GM12872 (cell line): ENCODE measurements around the gene PRKAG2.
A peak's percentile ranks its signal among the peaks of the same experiment; 100 is the strongest.

Experiments used
- TF ChIP-seq, protein P1 (sequence below): IDR thresholded peaks from 3 replicates; pipeline ENCODE4 v1.5.1; 2011; ENCODE audit warnings: low read depth, mild to moderate bottlenecking, low read length, moderate library complexity; ENCODE audit not compliant: insufficient read depth

Gene PRKAG2

DNA sequence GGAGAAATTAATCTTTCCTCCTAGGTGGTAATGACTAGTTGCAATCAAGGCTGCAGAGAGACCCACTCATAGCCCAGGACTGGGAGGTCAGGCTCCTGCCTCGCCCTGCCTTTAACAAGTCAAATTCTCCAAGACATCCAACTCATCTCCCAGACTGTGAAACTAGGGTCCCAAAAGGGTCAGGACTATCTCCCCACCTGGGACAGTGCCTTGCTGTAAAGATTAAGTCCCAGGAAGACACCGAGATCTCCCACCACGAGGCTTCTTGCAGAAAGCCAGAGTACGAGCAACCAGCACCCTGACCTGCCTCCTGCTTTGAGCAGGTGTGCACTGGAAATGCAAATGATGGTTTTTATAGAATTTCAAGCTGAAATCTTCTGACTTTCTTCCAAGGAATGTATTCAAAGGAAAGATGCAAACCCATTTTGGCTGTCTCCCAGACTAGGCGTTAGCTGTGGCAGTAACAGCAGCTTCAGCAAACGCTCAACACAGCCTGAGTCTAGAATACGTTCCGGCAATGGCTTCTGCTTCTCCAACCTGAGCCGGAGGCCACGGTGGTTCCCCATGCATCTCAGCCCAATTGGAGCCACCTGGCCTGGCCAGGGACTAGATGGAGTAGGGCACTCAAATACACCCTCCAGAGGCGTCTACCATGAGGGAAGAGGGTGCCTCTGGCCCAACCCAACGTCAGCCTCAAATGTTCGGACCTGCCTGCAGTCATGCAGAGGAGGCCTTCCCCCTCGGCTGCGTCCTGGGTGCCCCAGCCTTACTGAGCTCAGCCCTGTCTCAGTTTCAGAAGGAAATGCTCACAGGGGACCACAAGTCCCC is 170.4 kb downstream of the PRKAG2 start:
- TF ChIP-seq, protein P1, sequence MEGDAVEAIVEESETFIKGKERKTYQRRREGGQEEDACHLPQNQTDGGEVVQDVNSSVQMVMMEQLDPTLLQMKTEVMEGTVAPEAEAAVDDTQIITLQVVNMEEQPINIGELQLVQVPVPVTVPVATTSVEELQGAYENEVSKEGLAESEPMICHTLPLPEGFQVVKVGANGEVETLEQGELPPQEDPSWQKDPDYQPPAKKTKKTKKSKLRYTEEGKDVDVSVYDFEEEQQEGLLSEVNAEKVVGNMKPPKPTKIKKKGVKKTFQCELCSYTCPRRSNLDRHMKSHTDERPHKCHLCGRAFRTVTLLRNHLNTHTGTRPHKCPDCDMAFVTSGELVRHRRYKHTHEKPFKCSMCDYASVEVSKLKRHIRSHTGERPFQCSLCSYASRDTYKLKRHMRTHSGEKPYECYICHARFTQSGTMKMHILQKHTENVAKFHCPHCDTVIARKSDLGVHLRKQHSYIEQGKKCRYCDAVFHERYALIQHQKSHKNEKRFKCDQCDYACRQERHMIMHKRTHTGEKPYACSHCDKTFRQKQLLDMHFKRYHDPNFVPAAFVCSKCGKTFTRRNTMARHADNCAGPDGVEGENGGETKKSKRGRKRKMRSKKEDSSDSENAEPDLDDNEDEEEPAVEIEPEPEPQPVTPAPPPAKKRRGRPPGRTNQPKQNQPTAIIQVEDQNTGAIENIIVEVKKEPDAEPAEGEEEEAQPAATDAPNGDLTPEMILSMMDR: no peak

DNA sequence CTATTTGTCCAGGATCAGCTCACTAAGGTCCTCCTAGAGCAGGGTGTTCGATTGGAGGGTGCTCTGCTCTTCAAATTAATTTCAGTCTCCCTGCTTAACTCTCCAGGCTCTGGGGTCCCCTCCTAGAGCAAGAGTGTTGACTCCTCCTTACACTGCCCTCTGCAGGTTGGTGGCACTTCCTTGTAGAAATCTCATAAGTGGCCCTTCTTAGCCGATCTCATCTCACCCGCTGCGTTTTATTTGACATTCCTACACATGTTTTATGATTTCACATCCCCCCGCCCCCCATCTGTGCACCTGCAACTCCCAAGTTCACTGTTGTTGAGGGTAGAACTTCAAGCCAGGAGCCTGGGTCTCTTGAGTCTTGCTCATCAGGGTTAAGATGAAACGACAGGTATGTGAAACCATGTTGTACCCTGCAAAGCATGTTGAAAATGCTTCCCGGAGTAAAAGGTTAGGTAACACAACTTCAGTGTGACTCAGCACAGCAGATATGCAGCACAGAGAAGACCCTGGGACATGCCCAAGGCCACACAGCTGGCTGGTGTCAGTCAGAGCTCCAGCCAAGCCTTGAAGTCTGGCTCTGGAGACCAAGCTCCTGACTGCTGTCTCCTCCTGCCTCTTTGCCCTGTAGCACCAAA is 171.2 kb downstream of the PRKAG2 start:
- TF ChIP-seq, protein P1: peak; percentile 65

GRCh38 chr7:151704960-151705635 is 171.8 kb downstream of the PRKAG2 start:
- TF ChIP-seq, protein P1: no peak

- TF ChIP-seq, protein P1: no peak
Observed at GRCh38 chr7:151704299-151704959, 172.5 kb downstream of the PRKAG2 start.

GRCh38 chr7:151702961-151703360 is 174.0 kb downstream of the PRKAG2 start:
- TF ChIP-seq, protein P1: no peak

GRCh38 chr7:151700586-151701165 is 176.2 kb downstream of the PRKAG2 start:
- TF ChIP-seq, protein P1: no peak

DNA sequence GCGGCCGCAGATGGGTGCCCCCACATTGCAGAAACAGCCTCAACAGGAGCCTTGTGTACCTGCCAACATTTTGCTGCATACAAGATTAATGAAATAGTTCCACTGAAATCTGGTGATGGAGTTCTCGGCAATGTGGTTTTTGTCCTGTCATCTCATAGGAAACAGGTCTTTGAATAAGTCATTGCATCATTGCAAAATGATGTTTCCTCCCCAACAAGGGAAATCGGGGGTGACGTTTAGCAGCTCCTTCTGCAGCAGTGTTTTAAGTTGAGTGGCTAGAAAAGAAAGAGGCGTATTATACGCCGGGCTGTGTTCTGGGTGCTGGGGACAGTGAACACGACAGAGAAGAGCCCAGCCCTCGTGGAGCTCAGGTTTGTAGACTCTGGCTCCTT is 177.0 kb downstream of the PRKAG2 start:
- TF ChIP-seq, protein P1: no peak
